Measurements from ENCODE around the gene ATP11A. TPM values are rescaled to one million over a fixed set of nuclear protein-coding genes. Genes with fewer than 3 reads are reported as not detected.
A peak's percentile ranks its signal among the peaks of the same experiment; 100 is the strongest.

The ATP11A gene
- total RNA-seq, result 23.7 and 24.2 TPM in 2 replicates

GRCh38 chr13:112689303-112690245, at the start of gene ATP11A:
Gene ATP11A (plus strand): TSS chr13:112690038. CDS start chr13:112690417, 379 bp downstream.
- peak; percentile 73 for DNase-seq (ENCODE audit: low read depth, low spot score)

GRCh38 chr13:112641456-112642089, 48.3 kb upstream of the ATP11A start:
- DNase-seq (ENCODE audit: low read depth, low spot score), result no peak

DNA sequence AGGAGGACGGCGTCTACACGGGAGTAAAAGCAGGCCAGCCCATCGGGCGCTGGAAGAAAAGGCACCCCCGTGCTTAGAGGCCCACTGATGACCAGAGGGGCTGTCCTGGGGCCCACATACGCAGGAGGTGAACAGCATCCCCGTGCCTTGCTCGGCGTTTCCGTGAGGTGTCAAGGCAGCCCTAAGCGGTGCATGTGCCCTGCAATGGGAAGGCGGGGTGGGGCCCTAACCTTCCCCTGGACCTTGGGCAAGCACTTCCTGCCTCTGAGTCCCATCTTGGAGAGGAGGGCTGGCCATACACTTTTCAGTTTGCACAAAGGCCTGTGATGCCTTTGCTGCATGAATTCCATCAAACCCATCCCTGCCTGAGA, 47.8 kb upstream of the ATP11A start:
- no peak for DNase-seq (ENCODE audit: low read depth, low spot score)

GRCh38 chr13:112643759-112644459, 45.9 kb upstream of the ATP11A start:
- DNase-seq (ENCODE audit: low read depth, low spot score), result no peak

DNA sequence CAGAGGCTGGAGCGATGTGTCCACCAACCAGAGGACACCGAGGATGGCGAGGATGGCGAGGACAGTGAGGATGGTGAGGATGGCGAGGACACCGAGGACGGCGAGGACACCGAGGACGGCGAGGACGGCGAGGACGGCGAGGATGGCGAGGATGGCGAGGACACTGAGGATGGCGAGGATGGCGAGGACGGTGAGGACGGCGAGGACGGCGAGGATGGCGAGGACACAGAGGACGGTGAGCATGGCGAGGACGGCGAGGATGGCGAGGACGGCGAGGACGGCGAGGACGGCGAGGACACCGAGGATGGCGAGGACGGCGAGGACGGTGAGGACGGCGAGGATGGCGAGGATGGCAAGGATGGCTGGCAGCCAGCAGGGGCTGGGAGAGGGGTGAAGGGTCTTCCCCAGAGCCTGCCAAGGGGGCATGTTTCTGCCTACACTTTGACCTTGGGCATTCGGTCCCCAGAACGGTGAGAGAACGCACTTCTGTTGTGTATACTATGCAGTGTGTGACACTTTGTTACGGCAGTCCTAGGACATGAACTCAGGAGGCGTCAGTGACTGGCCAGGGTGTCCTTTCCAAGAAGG, 44.4 kb upstream of the ATP11A start:
- DNase-seq (ENCODE audit: low read depth, low spot score), result no peak

GRCh38 chr13:112647256-112647655, 42.6 kb upstream of the ATP11A start:
- no peak for DNase-seq (ENCODE audit: low read depth, low spot score)

DNA sequence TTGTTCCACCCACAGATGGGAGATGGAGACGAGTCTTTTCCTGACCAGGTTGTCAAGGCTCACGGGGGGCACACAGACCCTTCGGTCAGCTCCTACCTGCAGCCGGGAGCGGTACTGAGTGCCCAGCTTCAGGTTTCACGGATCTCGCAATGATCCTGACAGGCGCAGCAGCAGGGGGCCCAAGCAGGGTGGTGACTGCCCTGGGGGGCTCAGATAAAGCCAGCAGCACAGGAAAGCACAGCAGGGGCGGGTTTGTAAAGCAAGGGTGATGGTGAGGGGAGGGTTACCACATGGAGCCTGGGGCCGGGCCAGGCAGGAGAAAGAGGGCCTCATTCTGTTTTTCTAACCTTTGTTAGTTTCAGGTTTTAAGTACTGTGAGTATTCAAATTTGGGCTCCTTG, 41.7 kb upstream of the ATP11A start:
- DNase-seq (ENCODE audit: low read depth, low spot score), result no peak

DNA sequence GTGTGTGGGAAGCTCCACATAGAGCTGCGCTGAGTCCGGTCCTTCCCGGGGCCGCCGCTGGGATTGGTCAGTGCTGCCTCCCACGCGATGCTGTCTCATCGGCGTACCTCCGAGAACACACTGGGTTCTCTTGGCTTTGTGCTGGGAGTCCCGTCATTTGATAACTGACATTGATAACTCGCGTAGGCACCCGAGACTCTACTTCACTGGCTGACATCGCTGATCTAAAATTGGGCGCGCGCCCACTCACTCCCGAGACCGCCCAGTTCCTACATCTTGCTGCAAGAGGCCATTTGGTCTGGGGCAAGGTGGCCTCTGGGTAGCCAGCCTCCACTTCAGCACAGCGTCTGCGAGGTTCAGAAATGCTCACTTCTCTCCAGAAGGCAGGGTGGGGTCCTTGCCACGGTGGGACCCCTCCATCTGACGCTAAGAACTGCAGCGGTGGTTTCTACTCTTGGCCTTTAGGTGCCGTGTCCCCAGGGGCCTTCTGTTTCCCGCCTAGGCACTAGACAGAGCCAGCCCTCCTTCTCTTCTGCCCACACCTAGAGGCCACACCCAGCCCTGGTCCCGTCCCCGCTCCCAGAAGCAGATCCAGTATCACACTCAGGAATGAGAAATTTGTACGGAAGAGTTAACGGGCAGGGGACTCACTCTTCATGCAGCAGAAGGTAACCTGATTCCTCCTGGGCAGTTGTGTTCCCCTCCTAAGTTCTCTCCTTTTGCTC, 40.7 kb upstream of the ATP11A start:
- DNase-seq (ENCODE audit: low read depth, low spot score), result no peak

DNA sequence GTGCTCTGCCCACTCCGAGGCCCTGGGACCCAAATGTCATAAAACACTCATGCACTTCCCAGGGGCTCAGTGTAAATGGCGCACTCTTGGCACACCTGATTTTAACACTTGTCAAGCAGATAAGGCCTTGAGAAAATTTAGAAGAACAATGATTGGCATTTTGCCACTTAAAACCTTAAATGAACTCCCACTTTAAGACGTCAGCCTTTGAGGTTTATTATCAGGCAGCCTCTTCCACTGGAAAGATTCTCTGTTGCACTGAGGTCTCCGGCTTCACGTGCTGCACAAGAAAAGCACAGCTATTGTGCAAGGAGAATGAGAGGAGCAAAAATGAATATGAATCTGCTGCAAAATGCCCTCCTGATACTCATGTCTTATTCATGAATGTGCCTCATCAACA, 38.5 kb upstream of the ATP11A start:
- no peak for DNase-seq (ENCODE audit: low read depth, low spot score)

DNA sequence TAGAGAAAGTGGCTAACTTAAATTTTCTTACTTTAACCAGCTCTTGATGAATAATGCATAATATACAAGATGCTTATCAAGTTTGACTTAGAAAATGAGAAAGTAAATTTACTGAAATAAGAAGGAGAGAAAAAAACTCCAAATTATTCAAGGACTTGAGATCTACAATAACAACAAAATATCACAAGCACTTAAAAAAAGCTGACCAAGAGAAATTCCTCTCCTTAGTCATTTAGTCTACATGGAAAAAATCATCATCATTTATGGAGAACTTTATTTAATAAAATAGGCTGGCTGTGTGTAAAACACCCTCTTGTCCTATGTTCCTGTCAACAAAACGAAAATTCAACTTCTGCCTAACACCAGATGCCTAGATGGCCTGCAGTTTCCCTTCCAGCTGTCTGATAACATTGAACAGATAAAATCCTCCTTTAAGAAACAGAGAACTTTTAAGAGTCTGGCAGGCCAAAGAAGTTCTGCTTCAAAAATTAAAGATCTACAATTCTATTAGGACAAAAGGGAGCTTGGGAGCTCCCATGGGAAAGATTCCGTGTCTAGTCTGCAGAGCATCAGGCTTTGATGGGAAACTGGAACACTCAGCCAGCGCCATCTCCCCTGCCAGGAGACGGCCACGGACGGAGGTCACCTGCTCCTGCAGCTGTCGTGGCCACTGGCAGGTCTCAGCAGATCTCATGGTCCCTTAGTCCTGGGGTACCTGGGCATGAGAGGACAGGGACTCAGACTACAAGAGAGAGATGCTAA, 37.9 kb upstream of the ATP11A start:
- DNase-seq (ENCODE audit: low read depth, low spot score), result no peak

DNA sequence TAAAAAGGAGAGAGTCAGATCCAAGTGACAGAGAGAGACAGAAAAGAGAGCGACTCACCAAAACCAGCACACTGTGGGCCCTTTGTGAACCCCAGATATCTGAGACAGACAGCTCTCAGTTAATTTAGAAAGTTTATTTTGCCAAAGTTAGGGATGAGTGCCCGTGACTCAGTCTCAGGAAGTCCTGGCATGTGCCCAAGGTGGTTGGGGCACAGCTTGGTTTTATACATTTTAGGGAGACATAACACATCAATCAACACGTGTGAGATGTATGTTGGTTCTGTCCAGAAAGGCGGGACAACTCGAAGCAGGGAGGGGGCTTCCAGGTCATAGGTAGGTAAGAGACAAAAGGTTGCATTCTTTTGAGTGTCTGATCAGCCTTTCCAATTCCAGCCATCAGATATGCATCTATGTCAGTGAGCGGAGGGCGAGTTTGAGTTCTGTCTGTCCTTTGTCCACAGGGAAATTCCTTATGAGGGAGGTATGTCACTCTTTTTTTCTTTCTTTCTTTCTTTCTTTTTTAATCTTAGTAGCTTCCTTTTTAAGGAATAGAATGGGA, 37.2 kb upstream of the ATP11A start:
- DNase-seq (ENCODE audit: low read depth, low spot score), result no peak

GRCh38 chr13:112653071-112653470, 36.8 kb upstream of the ATP11A start:
- DNase-seq (ENCODE audit: low read depth, low spot score), result no peak

- DNase-seq (ENCODE audit: low read depth, low spot score), result no peak
Observed at GRCh38 chr13:112655913-112656312, 33.9 kb upstream of the ATP11A start.

DNA sequence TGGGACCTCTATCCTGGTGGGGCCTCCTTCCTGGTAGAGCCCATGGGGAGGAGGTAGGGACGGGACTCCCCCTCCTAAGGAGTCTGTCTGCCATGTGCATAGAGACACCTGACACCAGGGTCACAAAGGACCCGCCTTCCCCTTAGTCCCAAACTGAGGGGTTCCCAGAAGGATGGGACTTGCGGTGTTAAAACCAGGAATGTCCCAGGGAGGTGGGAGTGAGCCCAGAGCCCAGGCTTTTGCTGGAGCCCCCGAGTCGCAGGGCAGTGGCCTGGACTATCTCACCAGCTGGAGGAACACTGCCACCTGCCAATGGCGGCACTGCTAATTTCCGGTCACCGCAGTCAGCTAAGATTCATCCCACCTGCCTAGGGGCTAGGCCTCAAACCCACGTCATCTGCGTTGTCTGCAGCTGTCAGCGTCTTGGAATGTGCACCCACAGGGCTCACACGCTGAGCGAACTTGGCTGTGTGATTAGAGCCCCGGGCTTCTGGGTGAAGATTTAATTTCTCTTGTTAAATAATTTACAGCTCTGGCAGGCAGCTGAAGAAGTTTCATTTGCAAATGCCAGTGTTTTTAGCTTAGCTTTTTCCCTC, 31.9 kb upstream of the ATP11A start:
- no peak for DNase-seq (ENCODE audit: low read depth, low spot score)

DNA sequence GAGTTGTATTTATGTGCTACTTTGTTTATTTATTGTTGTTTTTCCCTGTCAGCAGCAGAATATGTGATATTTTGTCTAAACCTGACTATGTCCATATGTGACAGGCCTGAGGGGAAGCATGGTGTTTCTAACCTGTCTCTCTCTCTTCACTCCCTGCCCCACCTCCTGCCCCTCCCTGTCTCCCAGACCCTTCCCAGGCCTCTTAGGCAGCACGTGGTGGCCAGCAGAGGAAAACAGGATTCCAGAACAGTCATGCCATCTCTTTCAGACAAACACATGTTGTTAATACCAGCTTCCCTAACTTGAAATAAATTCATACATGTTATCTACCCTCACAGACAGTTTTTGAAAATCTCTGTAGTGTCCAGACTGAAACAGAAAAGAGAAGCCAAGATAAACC, 31.0 kb upstream of the ATP11A start:
- DNase-seq (ENCODE audit: low read depth, low spot score), result no peak

DNA sequence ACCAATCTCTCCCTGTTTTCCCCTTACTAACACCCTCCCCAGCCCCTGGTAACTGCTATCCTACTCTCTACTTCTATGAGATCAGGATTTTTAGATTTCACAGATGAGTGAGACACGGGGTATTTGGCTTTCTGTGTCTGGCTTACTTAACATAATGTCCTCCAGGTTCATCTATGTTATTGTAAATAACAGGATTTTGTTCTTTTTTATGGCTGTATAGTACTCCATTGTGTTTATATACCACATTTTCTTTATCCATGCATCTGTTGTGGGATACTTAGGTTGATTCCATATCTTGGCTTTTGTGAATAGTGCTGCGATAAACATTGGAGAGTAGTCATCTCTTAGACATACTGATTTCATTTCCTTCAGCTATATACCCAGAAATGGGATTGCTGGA, 28.5 kb upstream of the ATP11A start:
- no peak for DNase-seq (ENCODE audit: low read depth, low spot score)

DNA sequence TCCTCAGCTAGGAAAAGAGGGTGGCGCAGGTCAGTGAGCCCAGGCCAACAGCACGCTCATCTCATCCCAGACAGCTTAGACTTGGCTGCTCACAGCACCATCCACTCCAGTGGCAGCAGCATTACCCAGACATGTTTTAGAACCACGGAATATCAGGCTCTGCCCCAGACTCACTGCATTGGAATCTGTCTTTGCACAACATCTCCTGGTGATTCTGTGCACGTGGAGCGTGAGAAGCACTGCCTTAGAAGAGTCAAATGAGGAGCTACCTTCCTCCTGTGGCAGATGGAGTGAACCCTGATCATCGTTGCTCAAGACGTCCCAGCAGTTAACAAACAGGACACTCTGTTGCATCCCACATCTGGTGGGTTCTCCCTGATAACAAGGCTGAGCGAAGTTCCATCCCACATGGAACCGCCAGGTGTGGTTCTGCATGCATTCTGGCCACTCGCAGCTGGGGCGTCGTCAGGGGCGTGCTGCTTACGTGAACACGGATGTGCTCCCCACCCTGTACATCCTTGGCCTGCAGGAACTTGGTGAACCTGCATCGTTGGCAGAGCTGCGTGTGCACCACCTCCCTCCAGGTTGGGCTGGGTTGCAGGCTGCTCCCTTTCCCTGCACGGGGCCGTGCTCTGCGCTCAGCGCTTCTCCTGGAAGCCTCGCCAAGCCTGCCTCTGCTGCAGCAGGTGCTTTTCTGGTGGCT, 25.2 kb upstream of the ATP11A start:
- DNase-seq (ENCODE audit: low read depth, low spot score), result no peak

DNA sequence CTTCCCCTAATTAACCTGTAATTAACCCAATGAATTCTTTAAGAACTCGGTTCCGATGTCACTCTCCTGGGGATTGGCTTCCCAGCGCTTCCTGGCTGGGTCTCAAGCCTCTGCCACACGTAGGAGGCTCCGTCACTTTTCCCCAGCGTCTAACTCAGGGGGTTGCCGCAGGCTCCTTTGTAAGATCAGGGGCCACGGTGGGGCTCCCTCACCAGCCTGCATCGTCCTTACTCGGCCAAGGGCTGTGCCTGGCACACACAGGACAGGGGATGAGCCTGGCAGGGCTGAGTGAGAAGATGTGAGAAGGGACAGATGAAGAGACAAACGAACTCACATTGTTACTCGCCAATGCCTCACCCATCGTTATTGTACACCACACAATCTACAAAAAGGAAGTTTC, 20.9 kb upstream of the ATP11A start:
- no peak for DNase-seq (ENCODE audit: low read depth, low spot score)

- DNase-seq (ENCODE audit: low read depth, low spot score), result no peak
Observed at GRCh38 chr13:112669881-112670499, 19.8 kb upstream of the ATP11A start.

Measured in pulmonary artery endothelial cell (primary cell).